Activated CD4-positive, alpha-beta T cell treated with anti-CD3 and anti-CD28 coated beads, Interleukin-2, amount 50 U/mL, for 4 hours (primary cell): ENCODE data around the gene DHX57.

ENCODE experiments used
- DNase-seq, 2 experiments: peaks; one replicate each; pipeline ENCODE4 v3.0.0-alpha.2; 2020

DHX57 gene, protein sequence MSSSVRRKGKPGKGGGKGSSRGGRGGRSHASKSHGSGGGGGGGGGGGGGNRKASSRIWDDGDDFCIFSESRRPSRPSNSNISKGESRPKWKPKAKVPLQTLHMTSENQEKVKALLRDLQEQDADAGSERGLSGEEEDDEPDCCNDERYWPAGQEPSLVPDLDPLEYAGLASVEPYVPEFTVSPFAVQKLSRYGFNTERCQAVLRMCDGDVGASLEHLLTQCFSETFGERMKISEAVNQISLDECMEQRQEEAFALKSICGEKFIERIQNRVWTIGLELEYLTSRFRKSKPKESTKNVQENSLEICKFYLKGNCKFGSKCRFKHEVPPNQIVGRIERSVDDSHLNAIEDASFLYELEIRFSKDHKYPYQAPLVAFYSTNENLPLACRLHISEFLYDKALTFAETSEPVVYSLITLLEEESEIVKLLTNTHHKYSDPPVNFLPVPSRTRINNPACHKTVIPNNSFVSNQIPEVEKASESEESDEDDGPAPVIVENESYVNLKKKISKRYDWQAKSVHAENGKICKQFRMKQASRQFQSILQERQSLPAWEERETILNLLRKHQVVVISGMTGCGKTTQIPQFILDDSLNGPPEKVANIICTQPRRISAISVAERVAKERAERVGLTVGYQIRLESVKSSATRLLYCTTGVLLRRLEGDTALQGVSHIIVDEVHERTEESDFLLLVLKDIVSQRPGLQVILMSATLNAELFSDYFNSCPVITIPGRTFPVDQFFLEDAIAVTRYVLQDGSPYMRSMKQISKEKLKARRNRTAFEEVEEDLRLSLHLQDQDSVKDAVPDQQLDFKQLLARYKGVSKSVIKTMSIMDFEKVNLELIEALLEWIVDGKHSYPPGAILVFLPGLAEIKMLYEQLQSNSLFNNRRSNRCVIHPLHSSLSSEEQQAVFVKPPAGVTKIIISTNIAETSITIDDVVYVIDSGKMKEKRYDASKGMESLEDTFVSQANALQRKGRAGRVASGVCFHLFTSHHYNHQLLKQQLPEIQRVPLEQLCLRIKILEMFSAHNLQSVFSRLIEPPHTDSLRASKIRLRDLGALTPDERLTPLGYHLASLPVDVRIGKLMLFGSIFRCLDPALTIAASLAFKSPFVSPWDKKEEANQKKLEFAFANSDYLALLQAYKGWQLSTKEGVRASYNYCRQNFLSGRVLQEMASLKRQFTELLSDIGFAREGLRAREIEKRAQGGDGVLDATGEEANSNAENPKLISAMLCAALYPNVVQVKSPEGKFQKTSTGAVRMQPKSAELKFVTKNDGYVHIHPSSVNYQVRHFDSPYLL (N-terminal part only)

GRCh38 chr2:38875576-38876367 lies at the start of gene DHX57, which contains the start of gene MORN2:
Gene DHX57, minus strand, starts transcription at chr2:38875934. Its CDS starts 7,529 bp downstream, at chr2:38868405.
Gene MORN2, plus strand, starts transcription at chr2:38875976.
- peak; percentile 76 to 77 for DNase-seq

GRCh38 chr2:38922902-38923301 lies 47.2 kb upstream of the DHX57 start:
- no peak for DNase-seq

GRCh38 chr2:38922389-38922788 lies 46.7 kb upstream of the DHX57 start:
- no peak for DNase-seq

DNA sequence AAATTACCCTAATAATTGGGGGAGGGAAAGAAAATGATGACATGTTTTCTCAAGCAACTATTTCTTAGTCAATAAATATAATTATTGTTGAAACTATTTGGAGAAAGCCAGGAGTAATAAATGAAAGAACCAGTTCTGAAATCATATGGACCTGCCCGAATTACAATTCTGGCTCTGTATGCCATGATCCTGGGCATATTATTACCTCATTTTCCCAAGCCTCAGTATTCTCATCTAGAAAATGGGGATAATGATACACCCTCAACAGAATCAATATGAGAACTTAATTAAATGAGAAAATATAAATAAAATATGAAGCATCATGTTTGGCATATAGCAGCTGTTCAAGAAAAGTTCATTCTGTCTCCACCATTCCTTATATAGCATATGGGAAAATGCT lies 36.9 kb upstream of the DHX57 start:
- DNase-seq = no peak

- DNase-seq = no peak
Measured at GRCh38 chr2:38911191-38911590, 35.5 kb upstream of the DHX57 start.

DNA sequence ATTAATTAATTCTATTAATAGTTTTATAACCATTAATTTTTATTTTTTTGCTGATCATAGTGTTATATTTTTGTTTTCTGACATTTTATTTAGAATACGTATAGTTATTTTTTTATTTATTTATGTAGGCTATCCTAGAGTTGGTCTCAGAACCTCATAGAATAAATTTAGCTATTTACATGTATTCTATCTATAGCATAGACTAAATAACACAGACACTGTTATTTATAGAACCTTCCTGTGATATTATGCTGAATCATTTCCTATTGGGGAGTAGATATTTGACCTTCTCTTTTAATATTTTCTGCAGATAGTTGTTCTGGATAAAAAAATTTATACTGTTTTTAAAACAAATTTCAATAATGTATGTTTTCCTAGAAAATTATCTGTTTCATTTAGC lies 34.1 kb upstream of the DHX57 start:
- no peak for DNase-seq

DNA sequence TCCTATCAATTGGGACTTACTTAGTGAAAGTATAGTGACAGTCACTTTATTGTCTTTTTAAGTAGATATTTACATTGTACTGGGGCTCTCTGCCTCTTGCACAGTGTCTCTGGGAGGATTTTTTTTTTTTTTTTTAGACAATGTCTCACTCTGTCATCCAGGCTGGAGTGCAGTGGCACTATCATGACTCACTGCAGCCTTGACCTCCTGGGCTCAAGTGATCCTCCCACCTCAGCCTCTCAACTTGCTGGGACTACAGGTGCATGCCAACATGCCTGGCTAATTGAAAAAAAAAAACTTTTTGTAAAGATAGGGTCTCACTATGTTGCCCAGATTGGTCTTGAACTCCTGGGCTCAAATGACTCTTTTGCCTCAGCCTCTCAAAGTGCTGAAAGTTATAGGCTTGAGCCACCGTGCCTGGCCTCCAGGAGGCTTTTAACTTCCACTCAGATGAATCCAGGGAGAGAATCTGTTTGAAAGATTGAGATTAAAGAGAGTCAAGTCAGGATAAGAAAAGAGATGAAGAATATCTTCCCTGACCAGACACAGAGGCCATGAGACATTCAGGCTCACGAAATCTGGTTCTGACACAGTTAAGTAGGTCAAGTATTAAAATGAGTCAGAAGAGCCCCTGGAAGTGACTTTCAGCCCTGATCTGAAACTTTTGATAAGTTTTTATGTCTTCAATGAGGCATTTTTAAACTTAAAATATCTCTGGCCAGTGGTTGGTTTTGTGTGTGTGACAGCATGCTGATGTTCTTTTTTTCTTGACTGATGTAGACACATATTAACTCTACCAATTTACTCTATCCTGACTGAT lies 32.2 kb upstream of the DHX57 start:
- DNase-seq = no peak

- DNase-seq = no peak
Measured at GRCh38 chr2:38907242-38907641, 31.5 kb upstream of the DHX57 start.

GRCh38 chr2:38905251-38905650 lies 29.5 kb upstream of the DHX57 start:
- no peak for DNase-seq

DNA sequence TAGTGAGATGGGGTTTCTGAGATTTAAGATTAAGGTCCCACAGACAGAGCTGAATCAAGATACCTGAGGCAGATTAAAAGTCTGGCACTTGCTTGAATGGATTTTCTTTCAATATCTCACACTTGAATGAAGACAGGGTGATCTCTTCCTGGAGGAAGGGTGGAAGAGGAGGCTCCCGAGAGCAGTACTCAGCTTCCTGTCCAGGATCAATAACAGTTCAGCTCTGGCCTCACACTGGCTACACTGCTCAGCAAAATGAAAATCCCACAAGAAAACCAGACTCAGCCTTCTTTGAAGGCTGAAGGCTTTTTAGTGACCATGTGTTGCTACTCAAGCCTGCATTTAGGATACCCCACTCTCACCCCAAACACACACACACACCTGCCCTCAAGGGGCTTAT lies 25.0 kb upstream of the DHX57 start:
- no peak for DNase-seq

DNA sequence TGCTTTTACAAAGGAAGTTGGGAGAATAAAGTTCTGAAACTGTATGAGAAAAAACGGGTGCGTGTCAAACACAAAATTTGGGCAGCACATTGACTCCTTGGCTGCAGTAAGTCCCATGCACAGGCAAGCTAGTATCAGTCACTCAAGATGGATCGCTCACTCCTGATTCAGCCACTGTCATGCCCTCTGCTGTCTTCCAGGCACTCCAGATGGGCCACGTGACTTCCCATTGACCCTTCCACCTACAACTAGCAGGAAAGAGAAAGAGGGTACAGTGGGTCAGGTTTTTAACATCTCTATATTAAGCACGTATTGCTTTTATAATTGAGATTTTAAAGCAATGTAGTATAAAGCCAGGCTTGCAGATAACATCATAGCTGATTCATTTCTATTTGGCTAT lies 22.5 kb upstream of the DHX57 start:
- no peak for DNase-seq

- DNase-seq = no peak
Measured at GRCh38 chr2:38892819-38893218, 17.1 kb upstream of the DHX57 start.

GRCh38 chr2:38889575-38889974 lies 13.8 kb upstream of the DHX57 start, which contains the start of gene ARHGEF33:
Gene ARHGEF33, plus strand, starts transcription at chr2:38889875. Its CDS starts 29,573 bp downstream, at chr2:38919448.
- no peak for DNase-seq

DNA sequence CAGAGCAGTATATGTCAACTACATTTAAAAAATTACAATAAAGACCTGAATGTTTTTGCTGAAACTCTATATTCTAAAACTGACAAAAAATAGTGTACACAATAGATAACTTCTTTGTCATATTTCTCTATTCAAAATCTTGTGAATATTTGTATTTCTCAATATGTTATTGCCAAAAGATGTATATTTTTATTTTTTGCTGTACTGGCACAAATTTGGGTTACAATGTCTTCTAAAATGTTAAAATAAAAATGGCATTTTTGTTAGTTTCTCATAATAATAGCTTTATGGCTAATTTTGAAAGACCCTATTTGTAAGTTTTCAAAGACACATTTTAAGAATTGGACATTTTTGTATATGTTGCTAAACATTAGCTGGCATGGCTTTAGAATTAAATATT lies 13.3 kb upstream of the DHX57 start:
- DNase-seq = no peak

GRCh38 chr2:38887902-38888554 lies 12.3 kb upstream of the DHX57 start:
- no peak for DNase-seq

GRCh38 chr2:38887347-38887746 lies 11.6 kb upstream of the DHX57 start:
- DNase-seq = no peak

- no peak for DNase-seq
Measured at GRCh38 chr2:38886063-38886462, 10.3 kb upstream of the DHX57 start.

- DNase-seq = no peak
Measured at GRCh38 chr2:38876407-38876806, 673 bp upstream of the DHX57 start.

DNA sequence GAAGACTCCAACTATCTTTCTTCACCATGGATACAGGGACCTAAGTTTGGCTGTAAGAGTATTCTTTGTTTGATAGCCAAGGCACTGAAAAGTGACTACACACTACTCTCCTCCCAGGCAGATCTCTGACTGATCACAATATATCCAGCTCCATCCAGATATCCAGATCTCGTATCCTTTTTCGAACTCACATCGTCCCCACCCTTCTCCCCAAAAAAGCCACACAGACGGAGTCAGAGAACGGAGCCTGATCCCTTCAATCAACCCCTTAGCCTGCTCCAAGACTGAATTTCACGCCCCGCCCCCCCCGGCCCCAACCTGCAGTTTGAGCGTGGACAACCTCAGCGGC lies 533 bp downstream of the DHX57 start:
- DNase-seq = no peak

DNA sequence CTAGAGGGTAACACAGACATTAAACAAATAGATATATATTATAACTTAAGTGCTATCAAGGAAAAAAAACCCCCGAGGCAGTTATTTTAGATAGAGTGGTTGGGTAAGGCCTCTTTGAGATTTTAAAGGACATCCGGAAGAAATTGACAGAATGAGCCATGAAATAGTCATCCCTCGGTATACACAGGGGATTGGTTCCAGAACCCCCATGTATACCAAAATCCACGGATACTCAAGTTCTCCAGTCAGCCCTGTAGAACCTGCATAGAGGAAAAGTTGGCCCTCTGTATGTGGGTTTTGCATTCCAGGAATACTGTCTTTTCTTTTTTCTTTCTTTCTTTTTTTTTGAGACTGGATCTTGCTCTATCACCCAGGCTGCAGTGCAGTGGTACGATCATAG lies 2.0 kb downstream of the DHX57 start:
- DNase-seq = no peak

DNA sequence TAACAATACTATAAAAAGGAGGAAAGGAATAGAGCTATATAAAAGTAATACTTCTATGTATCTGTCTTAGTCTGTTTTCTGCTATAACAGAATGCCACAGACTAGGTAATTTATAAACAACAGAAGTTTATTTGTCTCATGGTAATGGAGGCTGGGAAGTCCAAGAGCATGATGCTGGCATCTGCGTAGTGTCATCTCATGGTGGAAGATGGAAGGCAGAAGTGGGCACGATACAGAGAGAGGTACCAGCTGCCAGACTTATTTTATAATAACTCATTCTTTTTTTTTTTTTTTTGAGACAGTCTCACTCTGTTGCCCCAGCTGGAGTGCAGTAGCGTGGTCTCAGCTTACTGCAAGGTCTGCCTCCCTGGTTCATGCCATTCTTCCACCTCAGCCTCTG lies 4.3 kb downstream of the DHX57 start:
- no peak for DNase-seq
